Activated B cell treated with CpG ODN at 0.5 μM for 24 hours (primary cell): ENCODE results near the gene VPS26B. TPM values are rescaled to one million over a fixed set of nuclear protein-coding genes. Genes with fewer than 3 reads are reported as not detected.
A peak's percentile ranks its signal among the peaks of the same experiment; 100 is the strongest.
"Not testable (repeated sequence)": the region's sequence is repeated elsewhere in the genome, so short reads cannot be mapped to it uniquely, and the experiment has no call there.

Source experiments
- ATAC-seq: fragments of 200-7000 bp; cut with Tn5 transposase; one replicate; pipeline ENCODE4 v1.10.0; 2021; ENCODE audit warnings: low read depth, mild to moderate bottlenecking, moderate library complexity
- CTCF ChIA-PET: fragments of 350-600 bp; sonication (Branson Sonifier 250); formaldehyde crosslinking; loops from one replicate; lab custom pipeline; 2021; ENCODE audit warnings: antibody characterized with exemption; lab: Charles Lee
- POLR2A ChIA-PET: fragments of 350-600 bp; sonication (Branson Sonifier 250); formaldehyde crosslinking; loops from one replicate; lab custom pipeline; 2021; ENCODE audit warnings: antibody characterized with exemption; lab: Charles Lee
- DNase-seq: peaks from one replicate; pipeline ENCODE4 v3.0.0; 2022
- H3K27ac Mint-ChIP-seq: one replicate; pipeline ENCODE4 v1.8.0; 2020; ENCODE audit warnings: mixed read lengths
- H3K27me3 Mint-ChIP-seq: one replicate; pipeline ENCODE4 v1.8.0; 2021; ENCODE audit warnings: mixed read lengths
- H3K36me3 Mint-ChIP-seq: one replicate; pipeline ENCODE4 v1.8.0; 2021; ENCODE audit warnings: low read depth, mixed read lengths
- H3K4me1 Mint-ChIP-seq: one replicate; pipeline ENCODE4 v1.8.0; 2021; ENCODE audit warnings: mixed read lengths
- H3K4me3 Mint-ChIP-seq: one replicate; pipeline ENCODE4 v1.8.0; 2020; ENCODE audit warnings: mild to moderate bottlenecking, mixed read lengths
- H3K9me3 Mint-ChIP-seq: one replicate; pipeline ENCODE4 v1.8.0; 2020; ENCODE audit warnings: mixed read lengths
- CTCF ChIP-seq: fragments of 200-600 bp; IDR thresholded peaks from one replicate; pipeline ENCODE4 v1.8.0; 2022; ENCODE audit warnings: antibody characterized with exemption, mild to moderate bottlenecking
- intact Hi-C: fragments of 100-400 bp; cut with micrococcal nuclease; formaldehyde crosslinking; loops from one replicate; pipeline ENCODE4 v1.15.1; 2024
- total RNA-seq: library from RNA; stranded (reverse); gene quantifications from 2 replicates; pipeline ENCODE4 v1.2.3, GENCODE V29; 2022

Gene VPS26B
- total RNA-seq, 1 donor from 2014 or later = 11.4 TPM

GRCh38 chr11:134277183-134278001, 52.9 kb downstream of the VPS26B start:
- peaks cover 21% of the 10 kb centered on the region for H3K4me1 Mint-ChIP-seq
- intact Hi-C loops = loop anchor here (2.0 to 5.0 kb wide), 2 partner anchors 25 to 55 kb away; partner anchors contain the start of genes ACAD8, GLB1L2 and THYN1
- DNase-seq (no peak), ATAC-seq (no peak)
- H3K27ac Mint-ChIP-seq = no peak overlapping the region
- ChIA-PET CTCF (interaction anchor here (1.0 kb wide), 1 partner anchor 13 kb away, joined by 3 read pairs; no protein-coding TSS in a partner anchor), POLR2A (no interaction called here)
- H3K4me3 Mint-ChIP-seq = peak overlapping the region; percentile 47
- H3K36me3 Mint-ChIP-seq = no peaks in the 10 kb centered on the region
- no peak for TF ChIP-seq CTCF
- H3K27me3 Mint-ChIP-seq = peaks cover 66% of the 10 kb centered on the region
- no peaks in the 10 kb centered on the region for H3K9me3 Mint-ChIP-seq

- intact Hi-C loops = loop anchor here (5.0 kb wide), 1 partner anchor 54 kb away; the partner anchor contains the start of gene GLB1L2
- Mint-ChIP-seq H3K27ac (no peak overlapping the region), H3K9me3 (no peaks in the 10 kb centered on the region), H3K36me3 (no peaks in the 10 kb centered on the region), H3K4me3 (no peak overlapping the region), H3K27me3 (peaks cover 60% of the 10 kb centered on the region), H3K4me1 (peaks cover 18% of the 10 kb centered on the region)
- DNase-seq (no peak), ATAC-seq (no peak)
- TF ChIP-seq CTCF = no peak
- ChIA-PET CTCF (interaction anchor here (1.0 kb wide), 1 partner anchor 14 kb away, joined by 3 read pairs; no protein-coding TSS in a partner anchor), POLR2A (no interaction called here)
These were observed 53.9 kb downstream of the VPS26B start for GRCh38 chr11:134278356-134278755.

GRCh38 chr11:134281635-134282034, 57.2 kb downstream of the VPS26B start:
- intact Hi-C loops = loop anchor here (2.0 kb wide), 1 partner anchor 63 kb away; no protein-coding TSS in a partner anchor
- POLR2A ChIA-PET, H3K9me3 Mint-ChIP-seq, H3K36me3 Mint-ChIP-seq, H3K4me3 Mint-ChIP-seq, H3K27ac Mint-ChIP-seq, H3K4me1 Mint-ChIP-seq, CTCF ChIA-PET, DNase-seq, ATAC-seq: not testable (repeated sequence)
- H3K27me3 Mint-ChIP-seq = peaks cover 44% of the 10 kb centered on the region

- ChIA-PET CTCF (no interaction called here), POLR2A (no interaction called here)
- intact Hi-C loops = no loop called here
- ATAC-seq = no peak
- H3K27me3 Mint-ChIP-seq = peaks cover 40% of the 10 kb centered on the region
- H3K36me3 Mint-ChIP-seq = no peaks in the 10 kb centered on the region
- H3K4me1 Mint-ChIP-seq = peaks cover 2% of the 10 kb centered on the region
- H3K9me3 Mint-ChIP-seq = no peaks in the 10 kb centered on the region
- H3K27ac Mint-ChIP-seq = no peak overlapping the region
- DNase-seq = no peak
- TF ChIP-seq CTCF = no peak
- H3K4me3 Mint-ChIP-seq = no peak overlapping the region
These were observed 57.9 kb downstream of the VPS26B start for GRCh38 chr11:134282121-134283045.

- ATAC-seq (no peak), DNase-seq (no peak)
- Mint-ChIP-seq H3K4me1 (no peaks in the 10 kb centered on the region), H3K9me3 (no peaks in the 10 kb centered on the region), H3K27me3 (peaks cover 29% of the 10 kb centered on the region), H3K36me3 (no peaks in the 10 kb centered on the region), H3K27ac (no peak overlapping the region), H3K4me3 (no peak overlapping the region)
- intact Hi-C loops = no loop called here
- POLR2A ChIA-PET = no interaction called here
- CTCF ChIA-PET = no interaction called here
- TF ChIP-seq CTCF = no peak
These were observed 59.2 kb downstream of the VPS26B start for GRCh38 chr11:134283461-134284230.

GRCh38 chr11:134284349-134284748, 59.9 kb downstream of the VPS26B start:
- H3K4me3 Mint-ChIP-seq, intact Hi-C loops, H3K36me3 Mint-ChIP-seq, H3K4me1 Mint-ChIP-seq, CTCF ChIA-PET, POLR2A ChIA-PET, H3K9me3 Mint-ChIP-seq, ATAC-seq, DNase-seq, H3K27ac Mint-ChIP-seq: not testable (repeated sequence)
- peaks cover 24% of the 10 kb centered on the region for H3K27me3 Mint-ChIP-seq
